Body of pancreas (tissue), 4 donors: ENCODE results near the gene CDHR3. TPM values are rescaled to one million over a fixed set of nuclear protein-coding genes. Genes with fewer than 3 reads are reported as not detected.
A peak's percentile ranks its signal among the peaks of the same experiment; 100 is the strongest.

ENCODE experiments used
- ATAC-seq: fragments of 150-250 bp; one replicate; pipeline ENCODE4 v1.9.1; 2016
- DNase-seq, 4 donors: peaks; one replicate each; pipeline ENCODE4 v3.0.0-alpha.2; 2019
- H3K27ac ChIP-seq, 4 donors: fragments of 200-600 bp; sonication (generic); 1 replicate in 3 of 4; 2 replicates in 1 of 4; pipeline versions ENCODE4 v1.5.1 to v1.6.1; 2016 to 2019; ENCODE audit warnings: mild to moderate bottlenecking in 1 of 4, mixed read lengths in 1 of 4, moderate library complexity in 1 of 4
- H3K27me3 ChIP-seq, 2 donors: fragments of 200-600 bp; sonication (generic); one replicate each; pipeline ENCODE4 v1.6.0; 2016; ENCODE audit warnings: mild to moderate bottlenecking in 1 of 2
- H3K36me3 ChIP-seq, 2 donors: fragments of 200-600 bp; sonication (generic); replicated peaks in 1 of 2; 2 replicates each; pipeline ENCODE4 v1.5.1; 2016; ENCODE audit warnings: low read depth in 2 of 2; ENCODE audit not compliant: insufficient read depth in 1 of 2
- H3K4me1 ChIP-seq: fragments of 200-600 bp; sonication (generic); one replicate; pipeline ENCODE4 v1.6.0; 2016
- H3K4me3 ChIP-seq, 2 donors: fragments of 200-600 bp; sonication (generic); 1 replicate in 1 of 2; 2 replicates in 1 of 2; pipeline ENCODE4 v1.5.1; 2016 to 2019
- H3K9me3 ChIP-seq, 3 donors: fragments of 200-600 bp; sonication (generic); 1 replicate in 2 of 3; 2 replicates in 1 of 3; pipeline ENCODE4 v1.5.1; 2016
- CTCF ChIP-seq, 7 experiments: fragments of 450-650 bp in 4 of 7; fragments of 200-600 bp in 3 of 7; sonication (generic) in 3 of 7; IDR thresholded peaks; one replicate each; pipeline ENCODE4 v1.5.1; 2016 to 2019; ENCODE audit warnings: antibody characterized with exemption in 7 of 7
- POLR2A ChIP-seq, 3 donors: fragments of 450-650 bp; IDR thresholded peaks; one replicate each; pipeline ENCODE4 v1.6.1; 2016; ENCODE audit warnings: antibody characterized with exemption in 3 of 3, mild to moderate bottlenecking in 2 of 3
- WGBS, 2 donors: methylation state at CpG; one replicate each; pipeline ENCODE4 v1.1.5; 2017; 5-methylcytosine and 5-hydroxymethylcytosine counted together
- intact Hi-C: fragments of 100-400 bp; cut with DNase I; formaldehyde crosslinking; loops from one replicate; pipeline ENCODE4 v1.15.1; 2023
- total RNA-seq, 2 donors: library from RNA; depleted of rRNA; stranded (reverse); fragments of >200 nt; gene quantifications; one replicate each; pipeline ENCODE4 v1.1.0, GENCODE V29; 2016

The CDHR3 gene, protein sequence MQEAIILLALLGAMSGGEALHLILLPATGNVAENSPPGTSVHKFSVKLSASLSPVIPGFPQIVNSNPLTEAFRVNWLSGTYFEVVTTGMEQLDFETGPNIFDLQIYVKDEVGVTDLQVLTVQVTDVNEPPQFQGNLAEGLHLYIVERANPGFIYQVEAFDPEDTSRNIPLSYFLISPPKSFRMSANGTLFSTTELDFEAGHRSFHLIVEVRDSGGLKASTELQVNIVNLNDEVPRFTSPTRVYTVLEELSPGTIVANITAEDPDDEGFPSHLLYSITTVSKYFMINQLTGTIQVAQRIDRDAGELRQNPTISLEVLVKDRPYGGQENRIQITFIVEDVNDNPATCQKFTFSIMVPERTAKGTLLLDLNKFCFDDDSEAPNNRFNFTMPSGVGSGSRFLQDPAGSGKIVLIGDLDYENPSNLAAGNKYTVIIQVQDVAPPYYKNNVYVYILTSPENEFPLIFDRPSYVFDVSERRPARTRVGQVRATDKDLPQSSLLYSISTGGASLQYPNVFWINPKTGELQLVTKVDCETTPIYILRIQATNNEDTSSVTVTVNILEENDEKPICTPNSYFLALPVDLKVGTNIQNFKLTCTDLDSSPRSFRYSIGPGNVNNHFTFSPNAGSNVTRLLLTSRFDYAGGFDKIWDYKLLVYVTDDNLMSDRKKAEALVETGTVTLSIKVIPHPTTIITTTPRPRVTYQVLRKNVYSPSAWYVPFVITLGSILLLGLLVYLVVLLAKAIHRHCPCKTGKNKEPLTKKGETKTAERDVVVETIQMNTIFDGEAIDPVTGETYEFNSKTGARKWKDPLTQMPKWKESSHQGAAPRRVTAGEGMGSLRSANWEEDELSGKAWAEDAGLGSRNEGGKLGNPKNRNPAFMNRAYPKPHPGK
- 10 to 100 TPM in 1 of 2 donors, 1 to 10 TPM in 1; 1.6 to 14.8 TPM for total RNA-seq

DNA sequence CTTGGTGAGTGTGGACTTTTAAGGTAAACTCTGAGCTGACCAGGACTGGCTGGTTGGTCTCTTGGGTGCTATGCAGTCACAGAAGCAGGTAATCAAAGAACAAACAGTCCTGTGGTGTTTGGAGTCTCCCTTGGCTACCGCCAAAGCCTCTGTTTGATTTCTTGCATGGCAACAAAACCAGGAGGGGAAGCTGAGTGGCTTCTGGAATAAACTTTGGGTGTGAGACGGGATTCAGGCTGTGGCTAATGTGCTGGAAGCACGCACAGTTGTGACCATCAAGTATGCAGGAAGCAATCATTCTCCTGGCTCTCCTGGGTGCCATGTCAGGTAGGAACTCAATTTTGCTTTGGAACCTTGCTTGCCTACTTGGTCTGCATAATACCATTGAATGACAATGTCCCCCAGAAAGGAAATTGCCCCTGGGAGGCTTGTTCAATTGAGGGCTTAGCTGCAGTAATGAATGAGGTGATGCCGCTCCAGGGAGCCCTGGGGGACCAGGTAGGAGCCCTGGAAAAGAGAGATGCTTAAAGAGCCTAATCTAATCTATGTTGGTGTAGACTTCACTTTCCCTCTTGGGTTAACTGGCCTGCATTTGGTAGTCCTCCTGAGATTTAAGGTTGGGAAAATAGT, at the start of gene CDHR3:
Gene CDHR3, plus strand, starts transcription at position 227 of the 630 bp plus-strand sequence. Its CDS starts 55 bp downstream, at position 282.
- Histone ChIP-seq H3K27ac (peak within 1 kb of the TSS in 2 of 4 donors; percentile 31 to 57), H3K36me3 (no peaks in the 10 kb centered on the region), H3K4me3 (no peak within 1 kb of the TSS), H3K27me3 (no peaks in the 10 kb centered on the region), H3K4me1 (peaks cover 12% of the 10 kb centered on the region), H3K9me3 (no peaks in the 10 kb centered on the region)
- 36 to 50% methylated on average over 4 of the region's 4 CpGs for WGBS, 2 donors
- TF ChIP-seq CTCF (IDR thresholded peaks at IDR 0.05) (no peak), POLR2A (IDR thresholded peaks at IDR 0.05) (peak in 1 of 3 donors; percentile 41)
- intact Hi-C loops: no loop called here
- DNase-seq: peak; percentile 45 to 76 (median 54)
- ATAC-seq: peak; percentile 95

GRCh38 chr7:105913947-105914346, 49.1 kb upstream of the CDHR3 start:
- no peaks in the 10 kb centered on the region for H3K4me1 ChIP-seq
- 78 to 88% methylated on average over 3 of the region's 3 CpGs for WGBS, 2 donors
- no peaks in the 10 kb centered on the region for H3K9me3 ChIP-seq
- no peaks in the 10 kb centered on the region for H3K36me3 ChIP-seq
- intact Hi-C loops: no loop called here
- ATAC-seq (no peak), DNase-seq (no peak)
- TF ChIP-seq CTCF (IDR thresholded peaks at IDR 0.05): no peak
- TF ChIP-seq POLR2A (IDR thresholded peaks at IDR 0.05): no peak
- no peaks in the 10 kb centered on the region for H3K27me3 ChIP-seq
- H3K27ac ChIP-seq: no peak overlapping the region
- no peak overlapping the region for H3K4me3 ChIP-seq

GRCh38 chr7:105916603-105917002, 46.5 kb upstream of the CDHR3 start:
- no peaks in the 10 kb centered on the region for H3K4me1 ChIP-seq
- WGBS, 2 donors: 74 to 83% methylated on average over 1 of the region's 1 CpG

GRCh38 chr7:105917659-105918058, 45.4 kb upstream of the CDHR3 start:
- H3K27ac ChIP-seq: no peak overlapping the region
- H3K9me3 ChIP-seq: no peaks in the 10 kb centered on the region
- intact Hi-C loops: no loop called here
- H3K36me3 ChIP-seq: no peaks in the 10 kb centered on the region
- no peaks in the 10 kb centered on the region for H3K4me1 ChIP-seq
- TF ChIP-seq CTCF (IDR thresholded peaks at IDR 0.05) (no peak), POLR2A (IDR thresholded peaks at IDR 0.05) (no peak)
- no peaks in the 10 kb centered on the region for H3K27me3 ChIP-seq
- 95 to 100% methylated on average over 2 of the region's 2 CpGs for WGBS, 2 donors
- no peak for ATAC-seq
- DNase-seq: no peak
- H3K4me3 ChIP-seq: no peak overlapping the region

More at GRCh38 chr7:105916603-105917002, 46.5 kb upstream of the CDHR3 start:
- no peak for TF ChIP-seq CTCF (IDR thresholded peaks at IDR 0.05)
- TF ChIP-seq POLR2A (IDR thresholded peaks at IDR 0.05): no peak
- Histone ChIP-seq H3K4me3 (no peak overlapping the region), H3K27me3 (no peaks in the 10 kb centered on the region), H3K36me3 (no peaks in the 10 kb centered on the region), H3K9me3 (no peaks in the 10 kb centered on the region), H3K27ac (no peak overlapping the region)
- ATAC-seq (no peak), DNase-seq (no peak)
- intact Hi-C loops: no loop called here
